GM19035 (cell line): ENCODE data around the gene RNF208.

ENCODE experiments used
- ATAC-seq: cut with Tn5 transposase; IDR thresholded peaks from one replicate; pipeline ENCODE4 v1.9.1; 2021; ENCODE audit not compliant: unreplicated experiment

Gene RNF208

GRCh38 chr9:137215196-137215986 is 6.6 kb downstream of the RNF208 start:
- ATAC-seq: no peak

- no peak for ATAC-seq
Measured at GRCh38 chr9:137214620-137215019, 7.4 kb downstream of the RNF208 start.

- no peak for ATAC-seq
Measured at GRCh38 chr9:137213160-137214060, 8.6 kb downstream of the RNF208 start.

GRCh38 chr9:137212520-137212919 is 9.5 kb downstream of the RNF208 start:
- no peak for ATAC-seq

- ATAC-seq: no peak
Measured at GRCh38 chr9:137211532-137211931, 10.5 kb downstream of the RNF208 start.

- ATAC-seq: no peak
Measured at GRCh38 chr9:137206602-137207001, 15.4 kb downstream of the RNF208 start.

- peak; percentile 51 for ATAC-seq
Measured at GRCh38 chr9:137205126-137206069, 16.6 kb downstream of the RNF208 start, which contains the start of the genes NDOR1 and TMEM203. Gene NDOR1 (plus strand): TSS chr9:137205700. CDS start chr9:137205778, 78 bp downstream. Gene TMEM203 (minus strand): TSS chr9:137205648. CDS start chr9:137205414, 234 bp downstream.

GRCh38 chr9:137204731-137205125 is 17.3 kb downstream of the RNF208 start:
- no peak for ATAC-seq

- ATAC-seq: no peak
Measured at GRCh38 chr9:137202966-137203365, 19.1 kb downstream of the RNF208 start.

GRCh38 chr9:137201205-137201868 is 20.7 kb downstream of the RNF208 start:
- ATAC-seq: no peak

GRCh38 chr9:137200311-137201204 is 21.5 kb downstream of the RNF208 start, which contains the start of gene TPRN:
Gene TPRN (minus strand): TSS chr9:137200741. CDS start chr9:137200711, 30 bp downstream.
- peak; percentile 82 for ATAC-seq

GRCh38 chr9:137199411-137200121 is 22.5 kb downstream of the RNF208 start:
- no peak for ATAC-seq

GRCh38 chr9:137198902-137199283 is 23.1 kb downstream of the RNF208 start:
- ATAC-seq: no peak

GRCh38 chr9:137198051-137198901 is 23.8 kb downstream of the RNF208 start:
- ATAC-seq: no peak

- no peak for ATAC-seq
Measured at GRCh38 chr9:137195525-137196220, 26.4 kb downstream of the RNF208 start.

- ATAC-seq: no peak
Measured at GRCh38 chr9:137194909-137195308, 27.1 kb downstream of the RNF208 start.

GRCh38 chr9:137194388-137194787 is 27.7 kb downstream of the RNF208 start:
- ATAC-seq: no peak
